H9 (cell line): ENCODE data around the gene RPS19BP1. TPM values are rescaled to one million over a fixed set of nuclear protein-coding genes. Genes with fewer than 3 reads are reported as not detected.

Experiments
- DNase-seq: peaks from one replicate; pipeline ENCODE4 v3.0.0-alpha.2; 2017
- H2AFZ ChIP-seq: one replicate; pipeline ENCODE4 v1.6.1; 2013; ENCODE audit warnings: mild to moderate bottlenecking, low read length, control low read depth, moderate library complexity
- H2AK5ac ChIP-seq: 2 replicates; pipeline ENCODE4 v1.6.1; 2013; ENCODE audit warnings: low read length, control low read depth, mixed read lengths; ENCODE audit not compliant: insufficient read length
- H2BK120ac ChIP-seq: one replicate; pipeline ENCODE4 v1.6.1; 2013; ENCODE audit warnings: low read depth, mild to moderate bottlenecking, low read length, control low read depth, inconsistent platforms; ENCODE audit not compliant: poor library complexity, severe bottlenecking
- H2BK12ac ChIP-seq: 2 replicates; pipeline ENCODE4 v1.6.1; 2013; ENCODE audit warnings: low read length, control low read depth, mixed read lengths, low read depth; ENCODE audit not compliant: insufficient read length
- H2BK15ac ChIP-seq: 2 replicates; pipeline ENCODE4 v1.6.1; 2013; ENCODE audit warnings: low read depth, low read length, control low read depth
- H2BK20ac ChIP-seq: one replicate; pipeline ENCODE4 v1.6.1; 2013; ENCODE audit warnings: low read depth, mild to moderate bottlenecking, low read length, control low read depth, inconsistent platforms; ENCODE audit not compliant: poor library complexity, severe bottlenecking
- H2BK5ac ChIP-seq: 2 replicates; pipeline ENCODE4 v1.6.1; 2013; ENCODE audit warnings: low read length, control low read depth, mixed read lengths; ENCODE audit not compliant: insufficient read length
- H3K14ac ChIP-seq: 2 replicates; pipeline ENCODE4 v1.6.1; 2013; ENCODE audit warnings: low read length, control low read depth; ENCODE audit not compliant: insufficient read depth
- H3K18ac ChIP-seq: 2 replicates; pipeline ENCODE4 v1.6.1; 2013; ENCODE audit warnings: low read depth, mild to moderate bottlenecking, mixed read lengths, low read length, control low read depth; ENCODE audit not compliant: insufficient read length
- H3K23ac ChIP-seq: 2 replicates; pipeline ENCODE4 v1.6.1; 2013; ENCODE audit warnings: low read length, control low read depth, mixed read lengths, low read depth; ENCODE audit not compliant: insufficient read length
- H3K23me2 ChIP-seq: 2 replicates; pipeline ENCODE4 v1.6.1; 2013; ENCODE audit warnings: low read depth, mild to moderate bottlenecking, mixed read lengths, low read length, control low read depth; ENCODE audit not compliant: insufficient read length, poor library complexity, severe bottlenecking
- H3K27ac ChIP-seq: 2 replicates; pipeline ENCODE4 v1.5.1; 2013; ENCODE audit warnings: low read length, control low read depth, mixed read lengths, low read depth; ENCODE audit not compliant: insufficient read length
- H3K27me3 ChIP-seq: 2 replicates; pipeline ENCODE4 v1.6.1; 2013; ENCODE audit warnings: low read length, control low read depth, inconsistent platforms; ENCODE audit not compliant: insufficient read depth
- H3K4ac ChIP-seq: 2 replicates; pipeline ENCODE4 v1.6.1; 2013; ENCODE audit warnings: low read depth, mild to moderate bottlenecking, control low read depth, inconsistent platforms, low read length, moderate library complexity
- H3K4me1 ChIP-seq: 2 replicates; pipeline ENCODE4 v1.6.1; 2013; ENCODE audit warnings: low read length, control low read depth, inconsistent platforms; ENCODE audit not compliant: insufficient read depth
- H3K4me2 ChIP-seq: 2 replicates; pipeline ENCODE4 v1.6.1; 2013; ENCODE audit warnings: low read length, control low read depth, mixed read lengths; ENCODE audit not compliant: insufficient read length, insufficient read depth
- H3K56ac ChIP-seq: 2 replicates; pipeline ENCODE4 v1.6.1; 2013; ENCODE audit warnings: low read depth, mild to moderate bottlenecking, mixed read lengths, low read length, control low read depth; ENCODE audit not compliant: insufficient read length
- H3K79me1 ChIP-seq: 2 replicates; pipeline ENCODE4 v1.6.1; 2013; ENCODE audit warnings: low read depth, mild to moderate bottlenecking, moderate library complexity, low read length, control low read depth, inconsistent platforms; ENCODE audit not compliant: insufficient read depth, poor library complexity, severe bottlenecking
- H3K79me2 ChIP-seq: 2 replicates; pipeline ENCODE4 v1.6.1; 2013; ENCODE audit warnings: low read length, control low read depth, inconsistent platforms; ENCODE audit not compliant: insufficient read depth
- H3K9ac ChIP-seq: 2 replicates; pipeline ENCODE4 v1.6.1; 2013; ENCODE audit warnings: low read length, control low read depth, mixed read lengths; ENCODE audit not compliant: insufficient read length; ENCODE audit errors: extremely low read depth
- H3K9me3 ChIP-seq: one replicate; pipeline ENCODE4 v1.6.1; 2013; ENCODE audit warnings: low read depth, low read length, inconsistent platforms; ENCODE audit not compliant: control insufficient read depth
- H3T11ph ChIP-seq: one replicate; pipeline ENCODE4 v1.6.1; 2013; ENCODE audit warnings: mild to moderate bottlenecking, low read length, control low read depth, inconsistent platforms
- H4K20me1 ChIP-seq: one replicate; pipeline ENCODE4 v1.6.1; 2013; ENCODE audit not compliant: control insufficient read depth, insufficient read length, insufficient read depth
- H4K5ac ChIP-seq: 2 replicates; pipeline ENCODE4 v1.6.1; 2013; ENCODE audit warnings: low read depth, mild to moderate bottlenecking, mixed read lengths, low read length, control low read depth; ENCODE audit not compliant: insufficient read length
- H4K8ac ChIP-seq: replicated peaks from 2 replicates; pipeline ENCODE4 v1.6.1; 2013; ENCODE audit warnings: low read length, control low read depth, mixed read lengths, low read depth; ENCODE audit not compliant: insufficient read length
- H4K91ac ChIP-seq: 2 replicates; pipeline ENCODE4 v1.6.1; 2013; ENCODE audit warnings: low read depth, mild to moderate bottlenecking, moderate library complexity, mixed read lengths, low read length, control low read depth; ENCODE audit not compliant: insufficient read length
- H3K27ac Mint-ChIP-seq, 3 experiments: 2 replicates in 2 of 3; 3 replicates in 1 of 3; pipeline ENCODE4 v1.8.0; 2020 to 2021; ENCODE audit warnings: mixed read lengths in 3 of 3, mild to moderate bottlenecking in 1 of 3, moderate library complexity in 1 of 3
- H3K27me3 Mint-ChIP-seq: 2 replicates; pipeline ENCODE4 v1.8.0; 2021; ENCODE audit warnings: low read depth, mild to moderate bottlenecking, moderate library complexity, mixed read lengths
- H3K36me3 Mint-ChIP-seq, 3 experiments: 2 replicates in 2 of 3; 3 replicates in 1 of 3; pipeline ENCODE4 v1.8.0; 2020 to 2021; ENCODE audit warnings: low read depth in 3 of 3, mixed read lengths in 3 of 3; ENCODE audit not compliant: insufficient read depth in 1 of 3
- H3K4me1 Mint-ChIP-seq, 2 experiments: 2 replicates each; pipeline ENCODE4 v1.8.0; 2020; ENCODE audit warnings: mixed read lengths in 2 of 2
- H3K4me3 Mint-ChIP-seq, 2 experiments: 2 replicates in 1 of 2; 3 replicates in 1 of 2; pipeline ENCODE4 v1.8.0; 2020 to 2021; ENCODE audit warnings: mild to moderate bottlenecking in 2 of 2, mixed read lengths in 2 of 2, moderate library complexity in 1 of 2
- H3K9me3 Mint-ChIP-seq, 2 experiments: 2 replicates in 1 of 2; 3 replicates in 1 of 2; pipeline ENCODE4 v1.8.0; 2020; ENCODE audit warnings: mild to moderate bottlenecking in 2 of 2, mixed read lengths in 2 of 2, moderate library complexity in 1 of 2
- WGBS: extraction: QIAGEN DNeasy Blood & Tissue Kit; methylation state at CpG from one replicate; pipeline ENCODE4 v1.1.7; 2013; ENCODE audit warnings: missing lambda C conversion rate, low lambda C conversion rate, mixed read lengths; ENCODE audit not compliant: insufficient read length; ENCODE audit errors: extremely low coverage; 5-methylcytosine and 5-hydroxymethylcytosine counted together
- total RNA-seq: library from RNA; stranded (reverse); gene quantifications from 2 replicates; pipeline ENCODE4 v1.2.1, GENCODE V29; 2021
- TF ChIP-seq, protein P1 (sequence below): fragments of 200-600 bp; sonication (generic); conservative IDR thresholded peaks from 3 replicates; pipeline ENCODE4 v1.8.0; 2021; ENCODE audit warnings: antibody characterized with exemption, mild to moderate bottlenecking

Gene RPS19BP1
- total RNA-seq, 1 experiment from 2014 or later = 65.0 TPM

DNA sequence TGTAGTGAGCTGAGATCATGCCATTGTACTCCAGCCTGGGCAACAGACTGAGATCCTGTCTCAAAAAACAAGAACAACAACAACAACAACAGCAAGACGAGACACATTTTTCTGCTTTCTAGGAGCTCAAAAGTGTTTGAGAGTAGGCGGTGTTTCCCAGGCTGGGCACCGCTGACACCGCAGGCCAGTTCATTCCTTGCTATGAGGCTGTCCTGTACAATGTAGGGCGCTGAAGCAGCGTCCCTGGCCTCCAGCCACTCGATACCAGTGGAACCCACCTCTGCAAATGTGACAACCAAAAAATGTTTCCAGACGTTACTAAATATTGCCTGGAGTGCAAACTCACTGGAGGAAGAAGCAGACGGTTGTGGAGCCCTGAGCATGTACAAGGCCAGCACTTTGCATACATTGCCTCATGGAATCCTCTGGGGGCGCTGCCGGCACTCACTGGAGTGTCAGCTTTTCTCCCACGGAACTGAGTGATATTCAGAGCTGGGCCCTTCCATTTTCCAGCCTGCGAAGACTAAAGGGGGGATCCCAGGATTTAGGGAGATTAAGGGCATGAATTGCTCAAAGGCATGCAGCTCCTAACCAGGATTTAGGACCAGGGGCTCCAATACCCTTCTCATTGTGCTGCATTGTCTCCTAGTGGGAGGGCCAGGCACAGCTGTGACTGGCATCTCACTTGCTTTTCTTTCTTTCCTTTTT, 36.3 kb downstream of the RPS19BP1 start:
- H2AK5ac ChIP-seq = no peak overlapping the region
- peaks cover 89% of the 10 kb centered on the region for H3K27me3 Mint-ChIP-seq
- H3K9me3 ChIP-seq = no peaks in the 10 kb centered on the region
- no peak overlapping the region for H3T11ph ChIP-seq
- H4K20me1 ChIP-seq = no peaks in the 10 kb centered on the region
- H3K23ac ChIP-seq = no peak overlapping the region
- H3K9me3 Mint-ChIP-seq = peaks cover 0 to 3% of the 10 kb centered on the region in 2 experiments; a peak in 1 of 5 replicates
- H3K56ac ChIP-seq = no peak overlapping the region
- no peaks in the 10 kb centered on the region for H3K4me1 ChIP-seq
- no peak overlapping the region for H3K4me2 ChIP-seq
- no peak overlapping the region for H3K9ac ChIP-seq
- H3K79me2 ChIP-seq = no peaks in the 10 kb centered on the region
- no peak overlapping the region for H4K8ac ChIP-seq
- no peak overlapping the region; the same call in 1 of the 2 replicates for H3K14ac ChIP-seq
- H2BK20ac ChIP-seq = no peak overlapping the region
- no CpG with 5 or more reads among the region's 13 CpGs for WGBS
- H3K23me2 ChIP-seq = no peaks in the 10 kb centered on the region
- H3K18ac ChIP-seq = no peak overlapping the region
- no peak overlapping the region for H2BK5ac ChIP-seq
- no peaks in the 10 kb centered on the region for H3K79me1 ChIP-seq
- no peak overlapping the region for H3K27ac ChIP-seq
- DNase-seq = peak; percentile 77
- H4K5ac ChIP-seq = no peak overlapping the region
- H3K27ac Mint-ChIP-seq = no peak overlapping the region
- H3K4me1 Mint-ChIP-seq = peaks cover 0 to 2% of the 10 kb centered on the region in 2 experiments; a peak in 1 of 4 replicates
- no peak overlapping the region for H4K91ac ChIP-seq
- H2BK120ac ChIP-seq = no peak overlapping the region
- no peak overlapping the region for H3K4me3 Mint-ChIP-seq
- no peak overlapping the region for H2AFZ ChIP-seq
- no peaks in the 10 kb centered on the region; a peak in 1 of 7 replicates for H3K36me3 Mint-ChIP-seq
- H2BK15ac ChIP-seq = no peak overlapping the region
- H2BK12ac ChIP-seq = no peak overlapping the region
- no peak overlapping the region for H3K4ac ChIP-seq
- peaks cover 8% of the 10 kb centered on the region for H3K27me3 ChIP-seq
- TF ChIP-seq, protein P1, sequence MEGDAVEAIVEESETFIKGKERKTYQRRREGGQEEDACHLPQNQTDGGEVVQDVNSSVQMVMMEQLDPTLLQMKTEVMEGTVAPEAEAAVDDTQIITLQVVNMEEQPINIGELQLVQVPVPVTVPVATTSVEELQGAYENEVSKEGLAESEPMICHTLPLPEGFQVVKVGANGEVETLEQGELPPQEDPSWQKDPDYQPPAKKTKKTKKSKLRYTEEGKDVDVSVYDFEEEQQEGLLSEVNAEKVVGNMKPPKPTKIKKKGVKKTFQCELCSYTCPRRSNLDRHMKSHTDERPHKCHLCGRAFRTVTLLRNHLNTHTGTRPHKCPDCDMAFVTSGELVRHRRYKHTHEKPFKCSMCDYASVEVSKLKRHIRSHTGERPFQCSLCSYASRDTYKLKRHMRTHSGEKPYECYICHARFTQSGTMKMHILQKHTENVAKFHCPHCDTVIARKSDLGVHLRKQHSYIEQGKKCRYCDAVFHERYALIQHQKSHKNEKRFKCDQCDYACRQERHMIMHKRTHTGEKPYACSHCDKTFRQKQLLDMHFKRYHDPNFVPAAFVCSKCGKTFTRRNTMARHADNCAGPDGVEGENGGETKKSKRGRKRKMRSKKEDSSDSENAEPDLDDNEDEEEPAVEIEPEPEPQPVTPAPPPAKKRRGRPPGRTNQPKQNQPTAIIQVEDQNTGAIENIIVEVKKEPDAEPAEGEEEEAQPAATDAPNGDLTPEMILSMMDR = peak; percentile 80
